Cardiac fibroblast (primary cell): ENCODE measurements around the gene TEC.

Experiments
- DNase-seq, 2 donors: peaks; one replicate each; pipeline versions ENCODE4 v3.0.0 to v3.0.0-alpha.2; 2010; ENCODE audit warnings: low read depth in 2 of 2
- H3K4me3 ChIP-seq, 2 donors: replicated peaks in 1 of 2; 1 replicate in 1 of 2; 2 replicates in 1 of 2; pipeline ENCODE4 v1.5.1; 2011; ENCODE audit warnings: low read depth in 2 of 2, low read length in 2 of 2, mild to moderate bottlenecking in 2 of 2, moderate library complexity in 1 of 2
- CTCF ChIP-seq: IDR thresholded peaks from one replicate; pipeline ENCODE4 v1.5.1; 2011; ENCODE audit warnings: low read depth, mild to moderate bottlenecking, low read length, inconsistent platforms

The TEC gene

GRCh38 chr4:48130100-48130499 lies 139.5 kb downstream of the TEC start:
- H3K4me3 ChIP-seq, result no peak overlapping the region
- no peak for TF ChIP-seq CTCF
- peak in 1 of 2 donors; percentile 7 for DNase-seq

GRCh38 chr4:48129307-48130014 lies 140.2 kb downstream of the TEC start:
- no peak for TF ChIP-seq CTCF
- H3K4me3 ChIP-seq, result no peak overlapping the region
- DNase-seq, result peak in 1 of 2 donors; percentile 13

- peak; percentile 88 to 94 for DNase-seq
- TF ChIP-seq CTCF, result peak; percentile 54
- H3K4me3 ChIP-seq, result no peak overlapping the region
These were observed 141.8 kb downstream of the TEC start for GRCh38 chr4:48127682-48128404.

GRCh38 chr4:48127231-48127630 lies 142.4 kb downstream of the TEC start:
- H3K4me3 ChIP-seq, result no peak overlapping the region
- DNase-seq, result no peak
- TF ChIP-seq CTCF, result no peak

GRCh38 chr4:48126621-48127020 lies 143.0 kb downstream of the TEC start:
- TF ChIP-seq CTCF, result no peak
- no peak overlapping the region for H3K4me3 ChIP-seq
- DNase-seq, result no peak

GRCh38 chr4:48124870-48125269 lies 144.8 kb downstream of the TEC start:
- no peak for DNase-seq
- H3K4me3 ChIP-seq, result no peak overlapping the region
- no peak for TF ChIP-seq CTCF

- TF ChIP-seq CTCF, result no peak
- DNase-seq, result no peak
- H3K4me3 ChIP-seq, result no peak overlapping the region
These were observed 146.9 kb downstream of the TEC start for GRCh38 chr4:48122756-48123155.
